HG02884 (cell line): ENCODE data around the gene EFNA5.

Experiments
- ATAC-seq: cut with Tn5 transposase; IDR thresholded peaks from one replicate; pipeline ENCODE4 v1.9.1; 2021; ENCODE audit warnings: mild to moderate bottlenecking, moderate library complexity; ENCODE audit not compliant: unreplicated experiment

The EFNA5 gene

GRCh38 chr5:107551088-107551487, 119.6 kb downstream of the EFNA5 start:
- no peak for ATAC-seq

GRCh38 chr5:107549567-107549966, 121.2 kb downstream of the EFNA5 start:
- ATAC-seq: no peak

GRCh38 chr5:107548477-107548876, 122.3 kb downstream of the EFNA5 start:
- no peak for ATAC-seq

- no peak for ATAC-seq
Measured at GRCh38 chr5:107546719-107547118, 124.0 kb downstream of the EFNA5 start.

- no peak for ATAC-seq
Measured at GRCh38 chr5:107545486-107545885, 125.3 kb downstream of the EFNA5 start.

- ATAC-seq: no peak
Measured at GRCh38 chr5:107544967-107545366, 125.8 kb downstream of the EFNA5 start.

- ATAC-seq: no peak
Measured at GRCh38 chr5:107544476-107544875, 126.3 kb downstream of the EFNA5 start.

GRCh38 chr5:107543868-107544267, 126.9 kb downstream of the EFNA5 start:
- no peak for ATAC-seq

- ATAC-seq: no peak
Measured at GRCh38 chr5:107542831-107543231, 127.9 kb downstream of the EFNA5 start.

- no peak for ATAC-seq
Measured at GRCh38 chr5:107542428-107542827, 128.3 kb downstream of the EFNA5 start.

GRCh38 chr5:107541400-107541799, 129.3 kb downstream of the EFNA5 start:
- no peak for ATAC-seq

GRCh38 chr5:107539726-107540330, 130.9 kb downstream of the EFNA5 start:
- no peak for ATAC-seq

GRCh38 chr5:107538805-107539445, 131.8 kb downstream of the EFNA5 start:
- no peak for ATAC-seq

- no peak for ATAC-seq
Measured at GRCh38 chr5:107538331-107538730, 132.4 kb downstream of the EFNA5 start.

GRCh38 chr5:107535849-107536248, 134.9 kb downstream of the EFNA5 start:
- ATAC-seq: no peak

GRCh38 chr5:107533910-107534876, 136.5 kb downstream of the EFNA5 start:
- no peak for ATAC-seq

- no peak for ATAC-seq
Measured at GRCh38 chr5:107532916-107533315, 137.8 kb downstream of the EFNA5 start.

- ATAC-seq: no peak
Measured at GRCh38 chr5:107532169-107532878, 138.4 kb downstream of the EFNA5 start.

GRCh38 chr5:107531308-107531707, 139.4 kb downstream of the EFNA5 start:
- no peak for ATAC-seq

GRCh38 chr5:107529618-107530017, 141.1 kb downstream of the EFNA5 start:
- ATAC-seq: no peak
